Left renal cortex interstitium (tissue), 4 donors: Measurements from ENCODE around the gene KRT6C. TPM values are rescaled to one million over a fixed set of nuclear protein-coding genes. Genes with fewer than 3 reads are reported as not detected.

Source experiments
- DNase-seq, 4 donors: peaks; one replicate each; pipeline ENCODE4 v3.0.0-alpha.2; 2013; ENCODE audit warnings: low read depth in 4 of 4, low spot score in 2 of 4, missing footprints in 1 of 4
- polyA plus RNA-seq, 4 donors: library from polyadenylated mRNA; unstranded; fragments of 120-200 nt; gene quantifications; one replicate each; pipeline ENCODE4 v1.2.1, GENCODE V29; 2013; ENCODE audit not compliant: insufficient read length in 4 of 4

KRT6C gene
- not detected for polyA plus RNA-seq

DNA sequence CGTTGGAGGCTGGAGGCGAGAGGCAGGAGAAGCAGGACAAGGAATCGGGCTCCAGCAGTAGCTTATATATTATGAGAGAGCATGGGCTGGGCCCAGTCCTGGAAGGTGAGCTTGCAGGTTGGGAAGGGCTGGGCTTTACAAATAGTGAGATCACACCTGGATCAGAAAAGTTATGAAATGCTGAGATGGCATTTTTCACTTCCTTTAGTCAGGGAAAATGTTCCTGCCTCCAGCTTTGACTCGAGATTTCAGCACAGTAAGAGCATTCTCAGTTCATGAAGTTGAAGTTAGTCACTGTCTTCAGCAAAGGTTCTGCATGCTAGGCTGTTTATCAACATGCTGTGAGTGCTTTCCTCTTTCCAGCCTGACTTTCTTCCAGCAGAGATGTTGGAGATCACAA, at the start of gene KRT6C:
KRT6C (minus strand) TSS at position 38 of the 400 bp plus-strand sequence. CDS start 68 bp downstream, outside the sequence.
- no peak for DNase-seq

DNA sequence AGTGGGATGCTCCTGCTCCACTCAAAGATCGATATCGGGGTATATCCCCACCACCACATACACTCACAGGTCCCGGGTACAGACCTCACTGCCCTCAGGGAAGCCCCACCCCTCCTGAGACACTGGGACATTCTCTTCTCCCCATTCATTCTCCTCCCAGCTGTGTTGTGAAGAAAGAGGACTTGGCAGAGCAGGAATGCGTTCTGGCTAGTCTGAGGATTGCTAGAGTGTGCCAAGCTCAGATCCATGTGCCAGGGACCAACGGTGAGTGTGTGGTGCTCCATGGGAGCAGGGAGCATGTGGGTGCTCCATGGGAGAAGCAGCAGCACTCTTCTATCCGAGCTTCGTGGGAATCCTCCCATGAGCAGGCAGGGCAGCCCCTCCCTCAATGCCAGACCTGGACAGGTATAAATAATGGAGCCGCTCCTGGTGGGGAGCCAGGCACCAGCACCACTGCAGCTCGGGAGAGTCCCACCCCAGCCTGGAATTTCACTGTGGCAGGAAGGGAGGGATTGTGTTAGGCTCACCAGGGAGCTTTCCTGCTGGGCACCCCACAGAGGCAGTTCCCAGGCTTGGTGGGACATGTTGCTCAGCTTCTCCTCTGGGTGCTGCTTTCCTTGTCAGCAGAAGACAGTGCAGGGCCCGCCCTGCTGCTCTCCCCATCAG, 48.9 kb upstream of the KRT6C start:
- no peak for DNase-seq

DNA sequence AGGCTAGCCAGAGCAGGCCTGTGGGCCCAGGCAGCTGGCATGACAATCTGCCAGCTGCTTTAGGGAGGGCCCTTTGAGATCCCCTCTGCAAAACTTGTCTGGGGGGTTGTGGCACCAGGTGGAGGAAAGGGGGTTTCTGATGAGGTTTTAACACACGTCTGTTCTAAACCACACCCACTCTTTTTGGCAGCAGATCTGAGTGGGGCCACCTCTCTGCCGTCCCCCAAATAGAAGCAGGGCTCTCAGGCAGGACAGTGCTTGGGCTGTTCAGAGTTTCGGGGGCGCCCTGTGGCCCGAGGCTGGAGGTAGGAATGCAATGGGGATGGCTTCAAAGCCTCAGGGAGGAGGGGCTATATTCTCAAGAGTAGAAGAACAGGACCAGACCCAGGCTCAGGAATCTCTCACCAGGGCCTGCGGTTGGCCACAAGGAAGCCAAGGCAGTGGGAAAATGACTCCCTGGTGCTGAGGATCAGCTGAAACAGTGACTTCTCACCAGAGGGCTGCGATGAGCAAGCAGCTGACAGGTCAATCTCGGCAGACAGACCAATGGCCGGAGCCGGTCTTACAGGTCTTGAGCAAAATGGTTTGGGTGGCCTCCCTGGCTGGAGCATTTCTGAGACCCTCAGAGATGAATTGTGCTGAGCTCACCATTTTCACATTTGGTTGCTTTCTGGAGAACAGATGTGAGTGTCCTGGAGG, 48.1 kb upstream of the KRT6C start:
- no peak for DNase-seq

DNA sequence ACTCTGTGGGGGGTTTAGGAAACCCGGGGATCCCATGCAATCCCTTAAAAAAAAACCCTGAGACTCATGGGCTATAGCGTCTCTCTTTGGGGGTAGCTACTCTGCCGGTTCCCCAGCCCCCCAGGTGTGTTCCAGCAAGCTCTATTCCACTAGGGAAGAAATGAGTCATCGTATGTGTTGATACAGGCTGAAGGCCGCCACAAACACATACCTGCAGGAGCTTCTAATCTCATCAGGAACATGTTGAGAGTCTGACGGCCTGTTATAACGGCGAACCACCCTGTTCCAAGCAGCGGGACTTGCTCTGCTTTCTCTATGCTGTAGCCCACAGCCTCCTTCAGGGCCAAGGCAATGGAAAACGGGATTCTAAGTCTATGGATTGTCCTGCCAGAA, 47.6 kb upstream of the KRT6C start:
- DNase-seq = no peak

DNA sequence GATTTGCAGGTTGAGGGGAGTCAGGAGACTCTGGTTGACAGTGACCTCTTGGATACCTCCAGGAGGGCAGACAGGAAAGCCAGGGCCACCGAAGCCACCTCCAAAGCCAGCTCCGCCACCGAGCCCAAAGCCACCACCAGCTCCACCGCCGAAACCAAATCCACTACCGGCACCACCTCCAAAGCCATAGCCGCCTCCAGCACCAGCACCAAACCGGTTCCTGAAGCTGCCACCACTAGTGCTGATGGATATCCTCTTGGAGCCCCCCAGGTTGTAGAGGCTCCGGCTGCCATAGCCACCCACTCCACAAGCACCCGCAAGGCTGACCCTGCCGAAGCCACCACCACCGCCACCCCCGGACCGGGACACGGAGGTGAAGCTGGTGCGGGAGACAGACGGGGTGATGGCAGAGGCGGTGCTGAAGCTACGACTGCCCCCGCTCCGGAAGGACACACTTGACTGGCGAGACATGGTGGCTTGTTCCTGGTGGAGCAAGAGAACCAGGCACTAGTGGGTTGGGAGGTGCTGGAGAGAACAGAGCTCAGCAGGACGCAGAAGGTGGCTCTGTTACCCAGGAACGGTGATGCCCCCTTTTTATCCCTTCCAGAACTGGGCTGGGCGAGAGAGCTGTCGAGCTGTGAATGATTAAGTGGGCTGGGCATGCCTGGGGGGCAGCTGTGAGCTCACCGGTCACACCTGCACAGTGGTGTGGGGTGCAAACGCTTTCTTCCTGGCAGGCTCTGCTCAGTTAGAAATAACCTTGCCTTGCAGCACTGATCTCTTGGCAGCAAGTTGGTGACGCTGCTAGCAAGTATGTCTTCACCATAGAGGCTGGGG, 46.4 kb upstream of the KRT6C start, which contains the start of gene KRT5:
KRT5 (minus strand) TSS at position 569 of the 837 bp plus-strand sequence; CDS start at position 471, 98 bp downstream.
- DNase-seq = no peak

DNA sequence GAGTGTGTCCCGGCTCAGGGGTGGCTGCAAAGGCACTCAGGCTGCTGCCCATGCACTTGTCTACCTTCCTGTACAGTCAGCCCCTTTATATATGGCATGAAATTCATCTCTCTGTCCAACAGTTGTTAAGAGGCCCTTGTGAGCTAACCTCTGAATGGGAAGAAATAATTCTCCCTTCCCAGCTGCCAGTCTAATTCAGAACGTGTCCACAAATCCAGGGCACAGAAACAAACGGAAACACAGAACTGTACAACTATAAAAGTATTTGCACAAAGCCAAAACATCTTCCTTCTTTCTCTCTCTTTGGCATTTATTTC, 45.7 kb upstream of the KRT6C start:
- DNase-seq = no peak

DNA sequence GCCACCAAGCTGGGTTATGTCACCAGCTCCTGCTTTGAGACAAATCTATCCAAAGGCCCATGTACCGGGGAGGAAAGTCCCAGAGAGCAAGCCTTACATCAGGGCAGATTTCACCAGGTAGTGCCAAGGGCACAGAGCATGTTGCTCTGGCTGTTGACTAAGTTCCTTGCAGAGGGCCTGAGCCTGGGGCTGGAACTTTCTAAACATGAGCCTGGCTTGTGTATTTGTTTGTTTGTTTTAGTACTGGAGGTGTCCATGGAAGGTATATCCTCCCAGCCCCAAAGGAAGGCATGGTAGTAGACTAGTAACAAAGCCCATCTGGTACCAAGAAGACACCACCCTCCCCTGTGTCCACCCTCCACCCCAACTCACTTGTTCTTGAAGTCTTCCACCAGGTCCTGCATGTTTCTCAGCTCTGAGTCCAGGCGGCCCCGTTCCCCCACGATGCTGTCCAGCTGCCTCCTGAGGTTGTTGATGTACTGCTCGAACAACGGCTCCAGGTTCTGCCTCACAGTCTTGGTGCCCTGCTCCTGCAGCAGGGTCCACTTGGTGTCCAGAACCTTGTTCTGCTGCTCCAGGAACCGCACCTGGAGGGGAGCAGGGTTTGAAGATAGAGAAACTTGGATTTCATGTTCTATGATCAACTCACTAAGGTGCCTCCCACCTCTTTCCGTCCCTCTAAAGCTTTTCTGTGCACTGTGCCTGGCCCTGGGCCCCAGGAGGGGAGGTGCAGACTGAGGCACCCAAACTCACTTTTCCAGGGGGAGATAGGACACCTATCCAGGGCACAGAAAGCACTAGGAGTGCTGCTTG, 45.2 kb upstream of the KRT6C start:
- DNase-seq = no peak

DNA sequence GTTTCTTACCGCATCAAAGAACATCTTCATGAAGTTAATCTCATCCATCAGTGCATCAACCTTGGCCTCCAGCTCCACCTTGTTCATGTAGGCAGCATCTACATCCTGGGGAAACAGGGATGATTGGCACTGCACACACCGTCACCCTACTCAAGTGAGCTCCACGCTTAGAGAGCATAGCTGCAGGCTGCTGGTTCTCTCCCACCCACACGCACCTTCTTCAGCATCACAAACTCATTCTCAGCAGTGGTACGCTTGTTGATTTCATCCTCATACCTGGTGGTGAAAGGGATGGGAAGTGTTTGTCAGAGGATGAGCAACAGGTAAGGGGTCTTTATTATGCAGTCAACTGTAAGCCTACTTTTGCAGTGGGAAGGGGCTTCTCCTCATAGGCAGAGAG, 44.3 kb upstream of the KRT6C start:
- DNase-seq = no peak

DNA sequence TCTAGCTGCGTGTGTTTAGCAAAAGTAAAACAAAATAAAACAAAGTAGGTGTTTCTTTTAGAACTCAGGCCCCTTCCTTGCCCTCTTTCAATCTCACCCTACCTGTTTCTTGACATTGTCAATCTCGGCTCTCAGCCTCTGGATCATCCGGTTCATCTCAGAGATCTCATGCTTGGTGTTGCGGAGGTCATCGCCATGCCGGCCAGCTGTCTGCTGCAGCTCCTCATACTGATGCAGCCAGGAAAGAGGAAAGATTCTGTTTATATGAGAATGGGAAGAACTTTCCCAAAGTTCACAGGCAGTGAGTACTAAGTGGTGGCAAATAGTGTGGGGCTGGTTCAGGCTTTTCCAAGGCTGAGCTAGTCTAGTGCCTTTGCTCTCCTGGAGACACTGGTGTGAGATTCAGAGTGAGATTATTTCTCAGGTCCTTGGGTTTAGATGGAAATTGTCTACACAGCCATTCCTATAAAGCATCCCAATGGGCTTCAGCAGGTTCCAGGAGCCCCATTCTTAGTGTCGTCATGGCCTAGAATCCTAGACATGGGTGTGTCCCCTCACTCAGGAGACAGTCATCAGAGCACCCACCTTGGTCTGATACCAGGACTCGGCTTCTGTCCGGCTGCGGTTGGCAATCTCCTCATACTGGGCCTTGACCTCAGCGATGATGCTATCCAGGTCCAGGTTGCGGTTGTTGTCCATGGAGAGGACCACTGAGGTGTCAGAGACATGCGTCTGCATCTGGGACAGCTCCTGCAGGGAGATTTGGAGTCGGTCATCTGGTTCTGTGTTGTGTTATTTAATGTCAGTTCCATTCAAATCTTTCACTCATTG, 43.6 kb upstream of the KRT6C start:
- DNase-seq = no peak

DNA sequence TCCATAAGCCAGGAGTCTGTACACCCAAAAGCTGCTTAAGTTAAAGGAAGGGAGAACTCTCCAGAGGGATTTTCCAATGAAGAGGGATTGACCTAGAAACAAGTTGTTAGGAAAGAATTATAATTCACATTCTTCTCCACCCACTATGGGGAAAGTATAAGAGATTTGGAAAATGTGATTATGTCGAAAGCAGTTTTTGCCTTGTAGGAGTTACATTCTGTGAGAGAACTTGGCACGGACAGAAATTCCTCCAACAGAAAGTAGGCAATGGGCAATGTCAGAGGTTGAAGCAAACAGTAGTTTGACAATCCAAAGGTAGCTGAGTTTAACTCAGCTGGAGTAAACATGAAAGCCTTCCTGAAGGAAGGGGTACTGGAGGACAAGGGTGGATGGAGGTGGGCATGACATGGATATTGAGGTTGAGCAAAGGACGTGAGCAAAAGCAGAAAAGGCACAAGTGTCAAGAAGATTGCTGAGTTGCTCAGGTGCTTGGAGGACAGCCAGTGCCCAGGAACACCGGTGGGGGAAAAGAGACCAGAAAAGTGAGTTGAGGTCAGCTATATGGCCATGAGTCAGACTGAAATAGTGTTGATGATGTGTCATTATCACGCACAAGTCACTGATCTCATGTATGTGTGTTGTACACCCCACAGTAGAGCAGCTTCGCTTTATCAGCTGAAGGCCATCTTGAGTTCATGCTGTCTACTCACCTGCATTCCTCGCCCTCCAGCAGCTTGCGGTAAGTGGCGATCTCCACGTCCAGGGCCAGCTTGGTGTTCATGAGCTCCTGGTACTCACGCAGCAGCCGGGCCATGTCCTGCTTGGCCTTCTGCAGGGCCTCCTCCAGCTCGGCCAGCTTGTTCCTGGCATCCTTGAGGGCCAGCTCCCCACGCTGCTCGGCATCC, 42.6 kb upstream of the KRT6C start:
- no peak for DNase-seq

DNA sequence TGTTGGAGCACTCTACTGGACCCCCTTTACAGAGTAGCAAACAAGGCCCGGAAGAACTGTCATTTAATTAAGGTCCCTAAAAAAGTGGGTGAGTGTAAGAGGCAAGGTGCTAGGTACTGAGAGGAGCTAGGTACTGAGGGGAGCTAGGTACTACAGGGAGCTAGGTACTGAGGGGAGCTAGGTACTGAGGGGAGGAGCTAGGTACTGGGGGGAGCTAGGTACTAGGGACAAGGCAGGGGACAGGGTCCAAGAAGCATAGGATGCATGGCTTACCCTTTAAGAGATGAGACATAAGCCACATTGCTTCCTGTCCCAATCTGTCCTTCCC, 41.7 kb upstream of the KRT6C start:
- no peak for DNase-seq

DNA sequence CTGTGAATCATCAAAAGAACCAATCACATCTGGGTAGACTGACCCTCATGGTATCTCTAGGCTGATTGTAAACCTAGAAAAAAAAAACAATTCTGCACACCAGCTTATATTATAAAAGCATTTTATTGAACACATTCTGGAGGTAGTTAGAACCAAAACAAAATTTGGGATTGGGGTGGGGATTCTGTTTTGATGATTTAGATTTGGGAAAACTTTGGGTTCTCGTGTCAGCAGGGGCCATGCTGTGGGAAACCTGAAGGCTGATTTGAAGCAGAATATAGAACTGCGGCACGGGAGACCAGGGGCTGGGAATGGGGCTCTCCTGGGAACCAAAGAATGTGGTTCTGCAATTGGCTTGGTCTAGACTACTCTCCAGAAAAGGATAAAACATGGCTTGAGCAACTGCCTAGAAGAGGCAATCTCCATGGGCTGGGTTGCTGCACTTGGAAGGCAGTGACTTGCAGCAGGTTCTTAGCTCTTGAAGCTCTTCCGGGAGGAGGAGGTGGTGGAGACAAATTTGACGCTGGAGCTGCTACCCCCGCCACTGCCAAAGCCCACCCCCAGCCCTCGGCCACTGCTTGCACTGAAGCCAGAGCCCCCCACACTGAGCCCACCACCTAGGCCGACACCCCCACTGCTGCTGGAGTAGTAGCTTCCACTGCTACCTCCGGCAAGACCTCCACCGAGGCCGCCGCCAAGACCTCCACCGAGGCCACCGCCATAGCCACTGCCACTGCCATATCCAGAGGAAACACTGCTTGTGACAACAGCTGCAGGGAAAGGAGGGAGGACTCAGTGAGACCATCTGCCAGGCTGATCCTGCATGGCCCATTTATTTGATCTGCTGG, 41.1 kb upstream of the KRT6C start:
- no peak for DNase-seq

DNA sequence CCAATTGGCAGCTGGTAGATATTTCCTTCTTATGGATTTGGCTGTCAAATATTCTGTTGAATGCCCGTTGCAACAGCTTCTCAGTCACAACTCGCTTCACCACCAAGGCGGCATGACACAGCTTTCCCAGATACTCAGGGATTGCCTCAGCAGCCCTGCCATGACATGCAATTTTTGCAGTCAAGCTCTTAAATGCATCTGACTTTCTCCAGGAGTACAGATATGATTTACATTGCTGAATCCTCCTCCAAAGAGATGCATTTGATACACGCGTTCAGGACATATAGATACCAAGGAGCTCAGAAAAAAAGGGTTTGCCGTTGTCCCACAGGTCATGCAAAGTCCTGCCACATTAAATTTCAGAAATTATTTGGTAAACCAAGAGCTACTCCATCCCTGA, 40.1 kb upstream of the KRT6C start:
- DNase-seq = no peak

DNA sequence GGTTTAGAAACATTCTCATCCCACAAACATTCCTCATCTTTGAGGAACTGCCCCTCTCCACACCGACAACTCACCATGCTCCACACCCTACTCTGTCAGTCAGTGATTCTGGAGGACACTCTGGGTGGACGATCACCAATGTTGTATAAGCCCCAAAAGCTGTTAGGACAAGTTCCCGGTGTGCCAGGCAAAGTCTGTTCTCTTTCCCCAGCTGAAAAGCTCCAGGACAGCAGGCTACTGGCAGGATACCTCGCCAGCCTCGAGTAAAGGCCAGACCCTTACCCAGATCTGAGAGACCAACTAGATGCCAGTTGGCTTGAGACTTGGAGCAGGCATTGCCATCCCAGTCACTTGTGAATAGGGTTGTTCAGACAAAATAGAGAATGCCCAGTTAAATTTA, 34.6 kb upstream of the KRT6C start:
- no peak for DNase-seq

DNA sequence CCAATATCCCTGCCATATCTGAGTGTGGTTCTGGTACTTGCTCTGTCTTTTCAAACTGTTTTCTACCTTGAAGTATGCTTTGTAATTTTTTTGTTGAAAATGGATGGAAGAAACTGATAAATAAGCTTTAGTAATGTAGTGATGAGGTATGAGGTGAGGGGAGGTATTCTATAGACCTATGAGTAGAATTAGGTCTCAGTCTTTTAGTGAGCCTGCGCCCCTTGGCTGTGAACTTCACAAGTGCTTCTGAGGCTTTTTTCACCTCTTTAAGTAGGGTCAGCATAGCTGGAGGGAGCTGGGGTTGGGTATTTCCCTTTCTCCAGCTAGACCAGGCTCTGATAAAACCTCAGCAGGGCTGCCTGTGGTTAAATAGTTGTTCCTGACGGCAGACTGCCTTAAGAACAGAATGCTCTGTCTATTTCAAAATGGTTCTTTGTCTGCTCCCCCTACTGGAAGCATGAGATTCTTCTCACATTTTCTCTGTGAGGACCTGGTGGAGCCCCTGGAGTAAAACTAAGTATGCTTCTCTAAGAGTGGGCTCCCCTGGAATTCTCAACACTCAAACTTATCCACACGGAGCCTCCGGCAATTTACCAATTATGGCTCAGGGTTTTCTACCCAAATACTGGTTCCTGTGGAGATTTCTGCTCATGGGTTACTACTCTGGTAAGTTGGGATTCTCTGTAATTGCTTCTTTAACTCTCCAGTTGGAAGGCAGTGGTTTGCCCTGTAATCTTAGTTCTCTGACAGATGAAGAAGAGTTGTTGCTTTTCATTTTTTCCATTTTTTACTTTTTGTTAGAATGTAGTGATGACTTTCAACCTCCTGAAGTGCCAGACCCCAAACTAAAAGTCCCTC, 33.5 kb upstream of the KRT6C start:
- DNase-seq = no peak

DNA sequence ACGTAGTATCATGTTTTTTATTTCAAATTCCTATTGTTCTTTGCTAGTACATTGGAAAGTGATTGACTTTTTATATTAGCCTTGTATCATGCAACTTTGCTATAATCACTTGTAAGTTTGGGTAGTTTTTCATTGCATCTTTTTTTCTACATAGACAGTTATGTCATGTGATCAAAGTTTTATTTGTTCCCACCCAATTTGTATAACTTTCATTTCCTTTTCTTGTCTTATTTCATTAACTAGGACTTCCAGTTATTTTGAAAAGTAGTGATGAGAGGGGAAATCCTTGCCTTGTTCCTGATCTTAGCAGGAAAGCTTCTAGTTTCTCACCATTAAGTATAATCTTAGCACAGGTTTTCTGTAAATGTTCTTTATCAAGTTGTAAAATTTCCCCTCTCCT, 29.3 kb upstream of the KRT6C start:
- no peak for DNase-seq

DNA sequence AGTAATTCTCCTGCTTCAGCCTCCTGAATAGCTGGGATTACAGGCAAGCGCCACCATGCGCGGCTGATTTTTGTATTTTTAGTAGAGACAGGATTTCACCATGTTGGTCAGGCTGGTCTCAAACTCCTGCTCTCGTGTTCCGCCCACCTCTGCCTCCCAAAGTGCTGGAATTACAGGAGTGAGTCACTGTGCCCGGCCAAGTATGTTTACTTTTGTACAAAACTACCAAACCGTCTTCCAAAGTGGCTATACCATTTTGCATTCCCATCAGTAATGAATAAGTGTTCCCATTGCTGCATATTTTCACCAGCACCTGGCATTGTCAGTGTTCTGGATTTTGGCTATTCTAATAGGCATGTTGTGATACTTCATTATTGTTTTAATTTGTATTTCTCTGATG, 27.9 kb upstream of the KRT6C start:
- DNase-seq = no peak
